Calu3 (cell line): ENCODE data around the gene CD177. TPM values are rescaled to one million over a fixed set of nuclear protein-coding genes. Genes with fewer than 3 reads are reported as not detected.
"Not testable (repeated sequence)": the region's sequence is repeated elsewhere in the genome, so short reads cannot be mapped to it uniquely, and the experiment has no call there.

Experiments
- BruUV-seq: library from RNA; stranded (reverse); fragments of 400-500 nt; replicated peaks from 2 replicates; lab custom pipeline; 2021; lab: Mats Ljungman, UMichigan
- CTCF ChIA-PET: fragments of 300-600 bp; sonication (Branson Sonifier 250); formaldehyde crosslinking; loops from one replicate; lab custom pipeline; 2022; ENCODE audit warnings: antibody characterized with exemption; lab: Charles Lee
- DNase-seq: peaks from one replicate; pipeline ENCODE4 v3.0.0; 2022
- H3K27ac Mint-ChIP-seq: one replicate; pipeline ENCODE4 v1.8.0; 2022; ENCODE audit warnings: mixed read lengths; ENCODE audit not compliant: unreplicated experiment
- H3K27me3 Mint-ChIP-seq: one replicate; pipeline ENCODE4 v1.8.0; 2022; ENCODE audit warnings: mixed read lengths; ENCODE audit not compliant: unreplicated experiment
- H3K36me3 Mint-ChIP-seq: one replicate; pipeline ENCODE4 v1.8.0; 2022; ENCODE audit warnings: mild to moderate bottlenecking, moderate library complexity, mixed read lengths; ENCODE audit not compliant: insufficient read depth, unreplicated experiment
- H3K4me1 Mint-ChIP-seq: one replicate; pipeline ENCODE4 v1.8.0; 2022; ENCODE audit warnings: mild to moderate bottlenecking, low read depth, mixed read lengths; ENCODE audit not compliant: unreplicated experiment
- H3K4me3 Mint-ChIP-seq: one replicate; pipeline ENCODE4 v1.8.0; 2022; ENCODE audit warnings: mild to moderate bottlenecking, low read depth, moderate library complexity, mixed read lengths; ENCODE audit not compliant: unreplicated experiment
- H3K9me3 Mint-ChIP-seq: one replicate; pipeline ENCODE4 v1.8.0; 2022; ENCODE audit warnings: low read depth, mixed read lengths; ENCODE audit not compliant: unreplicated experiment
- intact Hi-C: fragments of 100-400 bp; cut with micrococcal nuclease; formaldehyde crosslinking; loops from one replicate; pipeline ENCODE4 v1.10.0; 2022; ENCODE audit not compliant: unreplicated experiment
- total RNA-seq: library from RNA; stranded (reverse); gene quantifications from 2 replicates; pipeline ENCODE4 v1.2.3, GENCODE V29; 2022
- TF ChIP-seq, protein P1 (sequence below): fragments of 200-600 bp; IDR thresholded peaks from one replicate; pipeline ENCODE4 v1.8.0; 2022; ENCODE audit warnings: antibody characterized with exemption; ENCODE audit not compliant: unreplicated experiment

The CD177 gene
- total RNA-seq, 1 experiment from 2014 or later = 0.73 TPM

DNA sequence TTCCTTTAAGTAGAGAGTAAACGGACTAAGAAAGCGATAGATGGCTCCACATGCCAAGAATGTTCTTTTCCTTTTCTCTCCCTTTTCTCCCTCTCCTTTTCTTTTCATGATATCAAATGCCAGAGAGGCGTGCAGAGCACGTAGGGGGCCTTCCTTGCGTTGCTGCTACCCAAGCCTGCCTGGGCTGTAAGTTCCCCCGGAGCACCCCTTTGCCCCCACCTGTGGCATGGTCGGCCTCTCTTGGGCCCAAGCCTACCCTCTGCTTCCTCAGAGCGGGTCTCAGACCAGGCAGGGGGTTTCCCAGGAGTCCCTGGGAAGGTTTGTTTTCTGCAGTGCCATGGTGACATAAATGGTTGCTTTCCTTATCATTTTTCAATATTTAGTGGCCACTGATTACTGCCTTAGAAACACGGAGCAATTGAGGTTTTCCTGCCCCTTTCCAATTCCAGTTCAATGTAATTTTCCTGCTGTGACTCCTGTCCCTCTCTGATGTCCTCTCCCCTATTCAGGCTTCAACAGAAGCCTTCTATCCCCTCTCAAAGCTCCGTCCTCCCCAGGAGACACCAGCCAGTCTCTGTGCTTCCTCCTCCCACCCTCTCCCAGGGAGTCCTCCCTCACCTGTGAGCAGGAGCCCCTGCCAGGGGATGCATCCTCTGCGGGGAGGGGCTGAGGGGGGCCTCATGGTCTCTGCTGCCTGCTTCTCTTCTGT, 22.6 kb upstream of the CD177 start:
- Mint-ChIP-seq H3K9me3 (peaks cover 5% of the 10 kb centered on the region), H3K27ac (no peak overlapping the region), H3K27me3 (no peaks in the 10 kb centered on the region), H3K36me3 (no peaks in the 10 kb centered on the region), H3K4me3 (no peak overlapping the region), H3K4me1 (no peaks in the 10 kb centered on the region)
- intact Hi-C loops = no loop called here
- DNase-seq = no peak
- BruUV-seq = no TSS peak
- TF ChIP-seq, protein P1, sequence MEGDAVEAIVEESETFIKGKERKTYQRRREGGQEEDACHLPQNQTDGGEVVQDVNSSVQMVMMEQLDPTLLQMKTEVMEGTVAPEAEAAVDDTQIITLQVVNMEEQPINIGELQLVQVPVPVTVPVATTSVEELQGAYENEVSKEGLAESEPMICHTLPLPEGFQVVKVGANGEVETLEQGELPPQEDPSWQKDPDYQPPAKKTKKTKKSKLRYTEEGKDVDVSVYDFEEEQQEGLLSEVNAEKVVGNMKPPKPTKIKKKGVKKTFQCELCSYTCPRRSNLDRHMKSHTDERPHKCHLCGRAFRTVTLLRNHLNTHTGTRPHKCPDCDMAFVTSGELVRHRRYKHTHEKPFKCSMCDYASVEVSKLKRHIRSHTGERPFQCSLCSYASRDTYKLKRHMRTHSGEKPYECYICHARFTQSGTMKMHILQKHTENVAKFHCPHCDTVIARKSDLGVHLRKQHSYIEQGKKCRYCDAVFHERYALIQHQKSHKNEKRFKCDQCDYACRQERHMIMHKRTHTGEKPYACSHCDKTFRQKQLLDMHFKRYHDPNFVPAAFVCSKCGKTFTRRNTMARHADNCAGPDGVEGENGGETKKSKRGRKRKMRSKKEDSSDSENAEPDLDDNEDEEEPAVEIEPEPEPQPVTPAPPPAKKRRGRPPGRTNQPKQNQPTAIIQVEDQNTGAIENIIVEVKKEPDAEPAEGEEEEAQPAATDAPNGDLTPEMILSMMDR = no peak
- CTCF ChIA-PET = interaction anchor here (0.5 kb wide), 1 partner anchor 441 kb away, joined by 4 read pairs; no protein-coding TSS in a partner anchor

DNA sequence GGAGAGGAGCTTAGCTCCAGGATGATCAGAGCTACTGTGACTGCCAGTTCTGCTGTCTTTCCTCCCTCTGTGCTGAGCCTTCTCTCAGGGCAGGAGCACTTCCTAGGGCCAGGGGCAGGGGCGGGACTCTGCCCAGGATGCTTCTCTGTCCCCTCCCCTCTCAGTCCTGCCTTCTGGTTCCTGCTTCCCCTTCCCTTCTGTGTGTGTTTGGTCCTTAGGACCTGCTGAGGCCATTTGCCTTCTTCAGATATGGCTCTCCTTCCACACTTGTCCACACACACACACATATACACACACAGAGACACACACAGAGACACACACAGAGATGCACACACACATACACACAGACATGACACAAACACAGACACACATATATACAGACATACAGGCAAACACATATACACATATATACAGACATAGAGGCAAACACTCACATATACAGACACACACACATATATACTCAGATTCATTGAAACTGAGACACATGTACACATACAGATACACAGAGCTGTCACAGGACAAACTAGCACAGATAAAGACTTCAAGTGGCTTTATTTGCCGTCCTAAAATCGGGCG, 22.0 kb upstream of the CD177 start:
- intact Hi-C loops = no loop called here
- BruUV-seq = no TSS peak

DNA sequence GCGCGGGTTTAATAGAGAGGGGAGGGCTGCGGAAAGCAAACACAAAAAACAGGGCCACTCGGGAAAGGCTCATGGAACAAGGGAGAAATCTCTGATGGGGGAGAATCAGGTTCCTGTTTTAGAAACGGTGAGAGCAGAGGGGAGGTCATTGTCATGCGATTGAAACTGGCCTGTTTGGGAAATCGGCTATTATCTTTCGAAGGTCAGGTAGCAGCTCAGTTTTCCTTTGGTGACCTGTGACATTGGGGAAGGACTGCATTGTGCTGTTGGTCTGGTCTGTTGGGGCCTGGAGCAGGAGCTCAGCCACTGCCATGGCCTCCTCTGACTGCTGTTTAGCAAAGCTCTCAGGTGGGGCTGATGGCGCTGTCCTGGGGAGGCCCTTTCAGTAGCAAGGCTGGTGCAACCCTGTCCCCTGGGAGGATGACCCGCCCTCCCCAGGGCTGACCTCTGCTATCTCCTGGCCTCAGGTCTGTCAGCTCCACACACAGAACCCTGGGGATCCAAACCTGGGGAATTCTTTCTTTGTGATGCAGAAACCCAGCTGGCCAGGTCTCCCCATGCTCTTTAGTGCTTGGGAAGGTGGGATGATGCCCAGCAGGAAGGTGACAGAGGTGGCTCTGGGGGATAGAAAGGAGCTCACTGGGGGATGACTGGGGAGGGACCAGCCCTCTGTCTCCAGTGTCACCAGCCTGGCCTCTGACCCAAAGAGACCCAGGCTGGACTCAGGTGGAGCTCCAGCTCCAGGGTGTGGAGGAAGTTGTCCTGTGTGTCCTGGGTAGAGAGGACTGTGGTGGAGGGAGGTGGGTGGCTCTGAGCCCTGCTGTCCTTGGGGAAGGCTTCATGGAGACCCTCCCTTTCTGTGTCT, 21.2 kb upstream of the CD177 start:
- H3K27me3 Mint-ChIP-seq = no peaks in the 10 kb centered on the region
- no peak for DNase-seq
- TF ChIP-seq, protein P1 = no peak
- CTCF ChIA-PET = no interaction called here
- H3K9me3 Mint-ChIP-seq = peaks cover 5% of the 10 kb centered on the region
- no peaks in the 10 kb centered on the region for H3K4me1 Mint-ChIP-seq
- intact Hi-C loops = no loop called here
- no peak overlapping the region for H3K27ac Mint-ChIP-seq
- no peak overlapping the region for H3K4me3 Mint-ChIP-seq
- no TSS peak for BruUV-seq
- no peaks in the 10 kb centered on the region for H3K36me3 Mint-ChIP-seq

More for the DNA sequence above, 22.0 kb upstream of the CD177 start:
- no peaks in the 10 kb centered on the region for H3K4me1 Mint-ChIP-seq
- no peaks in the 10 kb centered on the region for H3K27me3 Mint-ChIP-seq
- CTCF ChIA-PET = interaction anchor here (0.5 kb wide), 1 partner anchor 442 kb away, joined by 4 read pairs; no protein-coding TSS in a partner anchor
- H3K4me3 Mint-ChIP-seq = no peak overlapping the region
- H3K9me3 Mint-ChIP-seq = peaks cover 5% of the 10 kb centered on the region
- no peak for DNase-seq
- TF ChIP-seq, protein P1 = no peak
- no peaks in the 10 kb centered on the region for H3K36me3 Mint-ChIP-seq
- H3K27ac Mint-ChIP-seq = no peak overlapping the region

DNA sequence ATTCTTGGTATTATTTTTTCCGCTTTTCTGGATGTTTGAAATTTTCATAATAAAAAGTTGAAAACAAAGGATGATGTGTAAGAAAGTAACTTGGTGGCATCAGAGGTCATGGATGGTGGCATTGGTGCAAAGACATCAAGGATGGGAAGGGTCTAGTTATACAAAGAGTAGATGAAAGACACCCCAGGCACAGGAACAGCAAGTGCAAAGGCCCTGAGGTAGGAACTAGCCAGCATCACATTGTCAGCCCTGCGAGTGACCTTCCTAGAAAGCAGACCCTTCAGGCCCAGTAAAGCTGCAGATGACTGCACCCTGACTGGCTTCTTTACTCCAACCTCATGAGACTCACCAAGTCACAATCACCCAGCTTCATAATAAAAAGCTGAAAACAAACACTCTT, 17.0 kb upstream of the CD177 start:
- H3K36me3 Mint-ChIP-seq, H3K9me3 Mint-ChIP-seq, H3K4me3 Mint-ChIP-seq, BruUV-seq, DNase-seq, H3K27ac Mint-ChIP-seq, intact Hi-C loops, H3K4me1 Mint-ChIP-seq, CTCF ChIA-PET: not testable (repeated sequence)
- peaks cover 21% of the 10 kb centered on the region for H3K27me3 Mint-ChIP-seq
